NCI-H2227 treated with DMSO at 0.1 percent for 48 hours (cell line): ENCODE measurements around the gene EHD3.
A peak's percentile ranks its signal among the peaks of the same experiment; 100 is the strongest.

Experiments used
- DNase-seq: peaks from one replicate; lab custom pipeline; 2025; lab: John Stamatoyannopoulos, UW

Gene EHD3

DNA sequence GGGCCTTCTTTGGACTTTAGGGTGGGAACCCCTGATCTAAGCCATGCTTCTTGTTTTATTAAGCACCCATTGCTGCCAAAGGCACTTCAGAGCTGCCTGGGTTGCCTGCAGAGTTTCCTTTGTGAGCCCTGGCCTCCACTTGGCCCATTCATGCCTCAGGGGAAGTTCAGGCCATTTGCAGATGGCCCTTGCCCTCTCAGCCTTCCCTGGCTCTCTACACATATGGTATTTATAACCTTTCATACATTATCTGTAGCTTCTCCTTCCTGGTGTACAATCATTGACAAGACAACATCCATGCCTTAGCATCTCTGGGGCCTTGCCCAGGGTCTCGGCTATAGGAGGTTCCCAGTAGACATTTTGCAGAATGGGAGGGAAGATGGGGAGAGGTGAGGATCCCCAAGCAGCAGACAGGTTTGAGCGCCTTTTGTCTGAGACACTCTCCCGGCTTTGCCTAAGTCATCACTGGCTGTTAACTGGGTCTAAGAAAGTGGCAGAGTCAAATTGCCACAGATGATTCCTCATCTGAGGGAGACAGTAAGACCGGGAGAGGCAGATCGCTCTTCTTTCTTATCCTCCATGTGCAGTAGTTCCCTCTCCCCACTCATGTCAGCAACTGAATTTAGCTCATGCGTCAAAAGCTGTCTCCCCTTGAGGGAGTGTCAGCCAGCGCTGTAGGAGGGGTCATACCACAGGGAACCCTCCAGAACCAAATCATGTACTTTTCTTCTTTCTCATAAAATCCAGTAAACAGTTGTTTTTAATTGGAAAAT is 2.7 kb downstream of the EHD3 start:
- no peak for DNase-seq

GRCh38 chr2:31237348-31238017 is 3.5 kb downstream of the EHD3 start:
- no peak for DNase-seq

DNA sequence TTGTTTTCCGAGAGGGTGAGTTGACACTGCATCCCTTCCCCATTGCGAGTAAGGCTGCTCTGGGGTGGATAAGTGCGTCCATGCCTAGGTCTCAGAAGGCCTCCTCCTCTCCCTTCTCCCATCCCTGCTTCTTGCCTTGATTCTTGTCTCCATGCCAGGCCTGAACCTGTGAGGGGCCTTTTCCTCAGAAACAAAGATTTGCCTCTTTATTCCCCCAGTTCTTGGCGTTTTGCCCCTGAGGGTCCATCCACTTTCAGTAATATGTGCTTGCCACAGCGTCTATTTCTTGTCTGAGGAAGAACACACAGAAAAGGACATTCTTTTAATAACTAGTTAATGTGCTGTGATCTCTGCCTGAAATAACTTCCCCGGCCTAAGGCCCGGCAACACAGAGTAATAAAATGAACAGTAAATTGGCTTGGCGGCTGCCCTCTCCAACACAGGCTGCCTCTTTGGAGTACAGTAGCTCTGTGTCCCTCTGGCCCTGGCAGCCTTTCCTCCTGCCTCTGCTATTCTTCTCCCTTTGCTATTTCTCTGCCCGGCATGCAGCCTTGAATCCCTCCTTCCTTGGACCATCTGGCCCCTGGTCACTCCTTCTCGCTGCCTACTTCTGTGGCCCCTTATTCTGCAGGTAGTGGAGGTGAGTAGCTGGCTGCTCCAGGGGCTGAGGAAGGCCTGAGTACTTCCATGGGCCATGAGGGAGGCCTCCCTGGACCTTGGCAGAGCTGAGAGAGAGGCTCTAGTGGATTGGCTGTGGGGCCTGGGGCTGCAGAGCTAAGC is 4.4 kb downstream of the EHD3 start:
- DNase-seq, result peak; percentile 17

GRCh38 chr2:31238906-31239592 is 5.1 kb downstream of the EHD3 start:
- DNase-seq, result no peak

GRCh38 chr2:31239593-31240177 is 5.7 kb downstream of the EHD3 start:
- DNase-seq, result no peak

GRCh38 chr2:31240381-31241365 is 6.7 kb downstream of the EHD3 start:
- no peak for DNase-seq

GRCh38 chr2:31241625-31242270 is 7.8 kb downstream of the EHD3 start:
- DNase-seq, result no peak

DNA sequence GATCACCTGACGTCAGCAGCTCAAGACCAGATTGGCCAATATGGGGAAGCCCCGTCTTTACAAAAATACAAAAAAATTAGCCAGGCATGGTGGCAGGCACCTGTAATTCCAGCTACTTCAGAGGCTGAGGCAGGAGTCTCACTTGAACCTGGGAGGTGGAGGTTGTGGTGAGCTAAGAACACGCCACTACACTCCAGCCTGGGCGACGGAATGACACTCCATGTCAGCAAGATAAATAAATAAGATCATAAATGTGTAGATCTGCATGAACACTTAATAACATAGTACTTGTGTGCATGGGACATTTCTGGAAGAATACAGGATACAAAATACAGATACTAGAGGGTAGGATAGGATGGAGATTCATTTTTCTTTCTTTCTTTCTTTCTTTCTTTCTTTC is 9.1 kb downstream of the EHD3 start:
- DNase-seq, result no peak

GRCh38 chr2:31244101-31244500 is 10.1 kb downstream of the EHD3 start:
- DNase-seq, result no peak

DNA sequence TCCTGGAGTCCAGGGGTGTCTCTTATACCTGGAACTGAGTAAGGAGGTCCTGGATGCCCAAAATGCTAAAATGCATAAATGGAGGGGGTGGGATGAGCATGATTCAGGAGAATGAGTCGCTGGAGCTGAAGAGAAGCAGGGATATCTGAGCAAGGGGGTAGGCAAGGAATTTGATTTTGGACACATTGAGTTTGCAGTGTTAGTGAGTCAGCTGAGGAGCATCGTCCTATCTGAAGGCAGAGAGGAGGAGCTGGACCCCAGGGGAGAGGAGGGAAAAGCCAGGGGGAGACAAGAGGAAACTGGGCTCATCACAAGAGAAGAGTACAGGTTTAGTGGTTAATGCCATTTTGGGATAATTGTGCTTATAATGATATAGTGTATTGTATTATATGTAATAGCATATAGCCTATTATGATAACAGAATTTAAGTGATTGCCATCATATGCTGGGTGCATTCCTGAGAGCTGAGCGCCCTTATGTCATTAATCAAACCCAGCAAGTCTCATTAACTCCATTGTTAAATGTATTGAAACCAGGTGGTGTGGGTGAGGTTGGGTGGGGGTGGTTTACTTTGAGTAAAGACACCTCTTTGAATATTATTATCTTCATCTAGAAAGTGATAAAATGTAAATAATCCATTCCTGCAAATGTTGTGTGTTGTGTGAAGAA is 12.4 kb downstream of the EHD3 start:
- no peak for DNase-seq

- DNase-seq, result no peak
Observed at GRCh38 chr2:31247711-31248110, 13.8 kb downstream of the EHD3 start.

GRCh38 chr2:31248139-31248538 is 14.2 kb downstream of the EHD3 start:
- DNase-seq, result no peak

DNA sequence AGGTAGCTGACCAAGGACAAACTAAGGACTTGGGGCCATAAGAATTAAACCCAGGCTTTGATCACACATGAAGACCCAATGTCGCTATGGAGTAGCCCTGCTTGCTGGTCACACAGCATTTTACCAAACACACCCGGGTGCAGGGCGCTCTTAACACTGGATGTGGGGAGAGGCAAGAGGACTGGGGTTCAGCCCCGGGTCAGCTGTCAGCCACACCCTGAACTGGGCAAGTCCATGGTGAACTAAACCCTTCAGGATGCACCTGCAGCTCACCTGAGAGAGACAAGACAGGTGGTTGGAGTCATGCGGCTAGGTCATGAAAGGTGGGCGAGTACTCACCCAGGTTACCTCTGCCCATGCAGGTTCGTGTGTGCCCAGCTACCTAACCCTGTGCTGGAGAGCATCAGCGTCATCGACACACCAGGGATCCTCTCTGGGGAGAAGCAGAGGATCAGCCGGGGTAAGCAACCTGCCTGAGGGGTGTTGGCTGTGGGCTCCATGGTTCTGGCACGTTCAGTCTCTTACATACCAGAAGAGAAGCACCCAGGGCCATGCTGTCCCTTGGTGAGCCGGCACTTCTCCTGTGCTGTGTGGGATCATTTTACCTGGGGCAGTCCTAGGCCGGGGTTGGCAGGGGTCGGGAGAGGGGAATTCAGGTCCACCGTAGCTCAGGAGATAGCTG is 15.2 kb downstream of the EHD3 start:
- DNase-seq, result no peak

DNA sequence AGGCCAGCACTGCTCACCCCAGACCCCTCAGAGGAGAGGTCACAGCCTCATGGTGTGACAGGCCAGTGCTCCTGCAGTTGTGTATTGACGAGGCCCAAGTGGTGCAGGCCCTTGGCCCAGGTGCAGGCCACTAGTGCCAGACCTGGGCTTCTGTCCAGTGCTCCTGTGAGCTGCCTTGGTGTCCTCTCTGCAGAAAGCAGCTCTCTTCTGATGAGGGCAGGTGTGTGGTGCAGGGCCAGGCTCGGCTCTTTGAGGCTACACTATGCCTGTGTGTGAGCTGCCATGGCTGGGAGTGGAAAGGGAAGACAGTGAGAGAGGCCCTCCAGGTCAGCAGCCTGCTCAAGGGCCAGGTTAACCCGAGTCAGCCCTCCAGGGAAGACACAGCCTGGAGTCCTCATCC is 17.1 kb downstream of the EHD3 start:
- no peak for DNase-seq

- DNase-seq, result no peak
Observed at GRCh38 chr2:31251851-31252250, 17.9 kb downstream of the EHD3 start.

- no peak for DNase-seq
Observed at GRCh38 chr2:31253356-31254131, 19.6 kb downstream of the EHD3 start.

DNA sequence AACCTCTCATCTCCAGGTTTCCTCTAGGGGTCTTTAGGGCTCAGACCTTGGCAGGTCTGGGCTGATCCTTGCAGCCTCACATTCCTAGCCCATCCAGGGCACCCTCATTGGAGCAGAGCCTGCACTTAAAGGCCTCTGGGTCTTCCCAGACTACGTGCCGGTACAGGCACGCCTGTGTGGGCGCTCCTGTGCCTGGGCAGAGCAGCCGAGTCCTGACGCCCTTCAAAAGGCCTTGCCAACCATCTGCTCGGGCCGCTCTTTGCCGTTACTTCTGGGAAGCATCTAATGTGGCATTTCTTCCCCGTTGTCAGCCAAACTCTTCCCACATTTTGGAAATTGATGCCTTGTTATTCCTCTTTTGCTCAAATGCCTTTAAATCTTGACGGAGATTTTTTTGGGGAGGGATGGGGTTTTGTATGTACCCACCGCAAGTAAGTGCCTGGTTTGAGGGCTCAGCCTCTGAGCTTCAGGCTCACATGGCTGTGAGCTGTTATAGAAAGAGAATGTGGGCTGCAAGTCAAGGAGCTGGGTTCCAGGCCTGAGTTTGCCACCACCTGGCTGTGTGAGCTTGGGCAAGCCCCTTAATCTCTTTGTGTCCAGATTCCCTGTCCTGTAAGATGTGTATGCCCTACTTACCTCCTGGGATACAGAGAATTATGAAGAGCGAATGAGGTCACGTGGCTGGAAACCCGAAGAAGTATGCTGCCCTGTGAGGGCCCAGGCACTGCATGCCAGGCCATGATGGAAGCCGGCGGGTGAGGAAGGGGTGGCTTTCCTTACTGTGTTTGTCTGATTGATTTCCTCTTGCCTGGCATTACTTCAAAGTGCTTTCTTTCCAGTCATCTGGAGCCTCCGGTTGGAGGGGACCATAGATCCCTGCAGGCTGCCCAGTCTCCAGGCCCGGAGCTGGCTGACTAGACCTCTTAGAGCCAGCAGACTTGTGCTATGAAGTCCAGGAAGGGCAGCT is 20.6 kb downstream of the EHD3 start:
- DNase-seq, result no peak
